Naive thymus-derived CD4-positive, alpha-beta T cell (primary cell): Measurements from ENCODE around the gene KAZN. TPM values are rescaled to one million over a fixed set of nuclear protein-coding genes. Genes with fewer than 3 reads are reported as not detected.

Source experiments
- ATAC-seq: fragments of 150-1000 bp; cut with Tn5 transposase; 2 replicates; pipeline ENCODE4 v1.10.0; 2021; ENCODE audit warnings: mild to moderate bottlenecking, moderate library complexity
- CTCF ChIA-PET: fragments of 350-600 bp; sonication (Branson Sonifier 250); formaldehyde crosslinking; loops from one replicate; lab custom pipeline; 2021; ENCODE audit warnings: antibody characterized with exemption; lab: Charles Lee
- POLR2A ChIA-PET: fragments of 350-600 bp; sonication (Branson Sonifier 250); formaldehyde crosslinking; loops from one replicate; lab custom pipeline; 2021; ENCODE audit warnings: antibody characterized with exemption, inconsistent platforms; lab: Charles Lee
- DNase-seq, 9 donors: peaks; one replicate each; pipeline versions ENCODE4 v3.0.0 to v3.0.0-alpha.2; 2020 to 2022; ENCODE audit warnings: mixed read lengths in 1 of 9
- H3K27ac ChIP-seq: one replicate; pipeline ENCODE4 v1.7.0; 2013; ENCODE audit warnings: mild to moderate bottlenecking, low read depth, low read length, moderate library complexity
- H3K27me3 ChIP-seq, 2 donors: one replicate each; pipeline ENCODE4 v1.7.0; 2013; ENCODE audit warnings: low read length in 2 of 2, mild to moderate bottlenecking in 2 of 2, moderate library complexity in 2 of 2; ENCODE audit not compliant: control insufficient read depth in 2 of 2, insufficient read depth in 2 of 2
- H3K36me3 ChIP-seq, 3 experiments: 1 replicate in 2 of 3; 2 replicates in 1 of 3; pipeline ENCODE4 v1.7.0; 2013; ENCODE audit warnings: low read length in 3 of 3, mild to moderate bottlenecking in 3 of 3, moderate library complexity in 1 of 3; ENCODE audit not compliant: insufficient read depth in 3 of 3, control insufficient read depth in 2 of 3
- H3K4me1 ChIP-seq, 2 donors: one replicate each; pipeline ENCODE4 v1.7.0; 2013; ENCODE audit warnings: low read length in 2 of 2, mild to moderate bottlenecking in 2 of 2, moderate library complexity in 1 of 2; ENCODE audit not compliant: control insufficient read depth in 2 of 2, insufficient read depth in 2 of 2
- H3K4me3 ChIP-seq: 2 replicates; pipeline ENCODE4 v1.7.0; 2013; ENCODE audit warnings: mild to moderate bottlenecking, low read length
- H3K9me3 ChIP-seq, 3 experiments: 1 replicate in 2 of 3; 2 replicates in 1 of 3; pipeline ENCODE4 v1.7.0; 2013; ENCODE audit warnings: low read length in 3 of 3; ENCODE audit not compliant: control insufficient read depth in 2 of 3
- H3K27ac Mint-ChIP-seq, 9 donors: one replicate each; pipeline ENCODE4 v1.8.0; 2020 to 2022; ENCODE audit warnings: mixed read lengths in 9 of 9, mild to moderate bottlenecking in 8 of 9, moderate library complexity in 5 of 9, inconsistent platforms in 2 of 9
- H3K27me3 Mint-ChIP-seq, 5 donors: one replicate each; pipeline ENCODE4 v1.8.0; 2021 to 2022; ENCODE audit warnings: mixed read lengths in 5 of 5, mild to moderate bottlenecking in 1 of 5
- H3K36me3 Mint-ChIP-seq, 5 donors: one replicate each; pipeline ENCODE4 v1.8.0; 2020 to 2022; ENCODE audit warnings: mixed read lengths in 5 of 5, mild to moderate bottlenecking in 3 of 5, inconsistent platforms in 1 of 5
- H3K4me1 Mint-ChIP-seq, 7 donors: one replicate each; pipeline ENCODE4 v1.8.0; 2020 to 2022; ENCODE audit warnings: mixed read lengths in 7 of 7, mild to moderate bottlenecking in 3 of 7, inconsistent platforms in 1 of 7
- H3K4me3 Mint-ChIP-seq, 10 donors: one replicate each; pipeline ENCODE4 v1.8.0; 2020 to 2022; ENCODE audit warnings: mild to moderate bottlenecking in 10 of 10, mixed read lengths in 10 of 10, moderate library complexity in 6 of 10, inconsistent platforms in 2 of 10
- H3K9me3 Mint-ChIP-seq, 11 donors: one replicate each; pipeline ENCODE4 v1.8.0; 2020 to 2022; ENCODE audit warnings: mixed read lengths in 11 of 11, mild to moderate bottlenecking in 4 of 11, inconsistent platforms in 1 of 11, moderate library complexity in 1 of 11
- intact Hi-C, 2 donors: fragments of 100-400 bp; cut with micrococcal nuclease; formaldehyde crosslinking; loops; one replicate each; pipeline ENCODE4 v1.15.1; 2023
- polyA plus RNA-seq, 2 donors: library from polyadenylated mRNA; unstranded; fragments of 300-500 nt; fragmentation: Illumina TruSeq; gene quantifications; one replicate each; pipeline ENCODE4 v1.2.3, GENCODE V29; 2021
- total RNA-seq, 6 experiments: library from RNA in 5 of 6; stranded (reverse) in 5 of 6; gene quantifications; 1 replicate in 5 of 6; 2 replicates in 1 of 6; pipeline ENCODE4 v1.2.3 and lab custom pipeline; 2021 to 2026

Gene KAZN
- total and polyA plus RNA-seq, 7 experiments from 2014 or later = 0.08 to 0.87 (median 0.30) TPM

- intact Hi-C loops = no loop called here
- POLR2A ChIA-PET = no interaction called here
Observed at GRCh38 chr1:15100121-15100879, 501.8 kb downstream of the KAZN start.

DNA sequence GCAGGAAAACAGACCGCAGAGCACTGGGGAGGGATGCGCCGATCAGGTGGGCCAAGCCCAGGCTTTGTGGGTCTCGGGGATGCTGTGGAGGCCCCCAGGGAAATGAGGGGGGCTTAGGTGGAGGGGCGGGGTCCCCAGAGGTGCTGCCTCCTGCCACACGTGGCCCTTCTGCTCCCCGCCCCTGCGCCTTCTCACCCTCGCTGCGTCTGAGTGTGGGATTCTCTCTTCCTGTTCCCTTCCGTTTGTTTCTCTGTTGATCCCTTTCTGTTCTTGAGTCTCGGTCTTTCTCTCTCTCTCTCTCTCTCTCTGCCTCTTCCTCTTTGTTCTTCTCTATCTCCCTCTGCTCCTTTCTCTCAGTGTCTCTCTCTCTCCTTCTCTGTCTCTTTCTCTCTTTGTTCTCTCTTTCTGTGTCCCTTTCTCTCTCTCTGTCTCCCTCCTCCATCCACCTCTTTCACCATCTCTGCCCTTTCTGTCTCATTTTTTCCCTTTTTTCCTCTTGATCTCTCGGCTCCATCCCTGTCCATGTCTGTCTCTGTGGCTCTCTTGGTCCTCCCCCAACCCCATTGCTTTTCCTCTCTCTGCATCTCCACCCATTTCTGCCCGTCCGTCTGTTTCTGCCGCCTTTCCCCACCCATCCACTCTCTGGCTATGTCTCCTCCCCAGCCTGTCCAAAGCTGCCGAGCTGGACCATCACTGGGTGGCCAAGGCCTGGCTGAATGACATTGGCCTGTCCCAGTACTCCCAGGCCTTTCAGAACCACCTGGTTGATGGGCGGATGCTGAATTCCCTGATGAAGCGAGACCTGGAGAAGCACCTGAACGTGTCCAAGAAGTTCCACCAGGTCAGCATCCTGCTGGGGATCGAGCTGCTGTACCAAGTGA, 502.6 kb downstream of the KAZN start:
- CTCF ChIA-PET = no interaction called here
- intact Hi-C loops = no loop called here
- no peaks in the 10 kb centered on the region for H3K9me3 ChIP-seq
- H3K4me3 ChIP-seq = no peak overlapping the region
- peaks cover 11 to 41% (median 31%) of the 10 kb centered on the region in 5 donors for H3K27me3 Mint-ChIP-seq
- peak overlapping the region in 6 of 10 donors; percentile 15 to 61 (median 31) for H3K4me3 Mint-ChIP-seq
- peak overlapping the region in 1 of 9 donors; percentile 4 for H3K27ac Mint-ChIP-seq
- ATAC-seq (no peak), DNase-seq (no peak)
- no peaks in the 10 kb centered on the region for H3K36me3 Mint-ChIP-seq
- peaks cover 0 to 4% of the 10 kb centered on the region in 2 donors for H3K4me1 ChIP-seq
- POLR2A ChIA-PET = no interaction called here
- peaks cover 3 to 16% (median 13%) of the 10 kb centered on the region in 7 donors for H3K4me1 Mint-ChIP-seq
- peaks cover 0 to 3% (median 0%) of the 10 kb centered on the region in 11 donors for H3K9me3 Mint-ChIP-seq
- no peaks in the 10 kb centered on the region for H3K27me3 ChIP-seq
- H3K27ac ChIP-seq = no peak overlapping the region
- no peaks in the 10 kb centered on the region for H3K36me3 ChIP-seq

More at GRCh38 chr1:15100121-15100879, 501.8 kb downstream of the KAZN start:
- H3K4me3 Mint-ChIP-seq = peak overlapping the region in 1 of 10 donors; percentile 61
- peak; percentile 56 for ATAC-seq
- no peak overlapping the region for H3K27ac Mint-ChIP-seq
- peaks cover 0 to 3% (median 0%) of the 10 kb centered on the region in 11 donors for H3K9me3 Mint-ChIP-seq
- CTCF ChIA-PET = interaction anchor here (0.8 kb wide), 1 partner anchor 9 kb away, joined by 3 read pairs; no protein-coding TSS in a partner anchor
- DNase-seq = peak in 7 of 9 donors; percentile 8 to 44 (median 17)
- peaks cover 3 to 16% (median 13%) of the 10 kb centered on the region in 7 donors for H3K4me1 Mint-ChIP-seq
- H3K36me3 Mint-ChIP-seq = no peaks in the 10 kb centered on the region
- Histone ChIP-seq H3K9me3 (no peaks in the 10 kb centered on the region), H3K4me3 (no peak overlapping the region), H3K27ac (no peak overlapping the region), H3K27me3 (no peaks in the 10 kb centered on the region), H3K4me1 (peaks cover 0 to 4% of the 10 kb centered on the region in 2 donors), H3K36me3 (no peaks in the 10 kb centered on the region)
- peaks cover 11 to 41% (median 31%) of the 10 kb centered on the region in 5 donors for H3K27me3 Mint-ChIP-seq

DNA sequence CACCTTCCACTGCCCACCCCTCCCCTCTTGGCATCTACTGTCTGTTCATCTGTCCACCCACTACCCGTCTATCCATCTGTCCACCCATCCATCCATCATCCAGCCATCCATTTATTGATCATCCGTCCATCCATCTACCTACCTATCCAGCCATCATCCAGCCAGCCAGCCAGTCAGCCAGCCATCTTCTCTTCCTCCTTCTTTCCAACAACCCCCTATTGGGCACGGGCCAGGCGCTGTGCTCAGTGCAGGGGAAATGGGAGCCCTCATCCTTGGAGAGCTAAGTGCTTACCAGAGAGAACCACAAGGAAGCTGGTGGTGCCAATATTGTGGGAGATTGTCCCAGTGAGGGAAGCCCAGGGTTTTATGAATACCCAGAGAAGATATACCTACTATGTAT, 503.3 kb downstream of the KAZN start:
- H3K4me3 Mint-ChIP-seq = peak overlapping the region in 1 of 10 donors; percentile 2
- no peak overlapping the region for H3K27ac Mint-ChIP-seq
- ChIA-PET CTCF (no interaction called here), POLR2A (no interaction called here)
- ATAC-seq (no peak), DNase-seq (no peak)
- no peak overlapping the region for H3K4me3 ChIP-seq
- H3K9me3 Mint-ChIP-seq = peaks cover 0 to 3% (median 0%) of the 10 kb centered on the region in 11 donors
- H3K27me3 Mint-ChIP-seq = peaks cover 16 to 41% (median 31%) of the 10 kb centered on the region in 5 donors
- no peaks in the 10 kb centered on the region for H3K9me3 ChIP-seq
- H3K27ac ChIP-seq = no peak overlapping the region
- peaks cover 0 to 4% of the 10 kb centered on the region in 2 donors for H3K4me1 ChIP-seq
- peaks cover 3 to 16% (median 13%) of the 10 kb centered on the region in 7 donors for H3K4me1 Mint-ChIP-seq
- intact Hi-C loops = no loop called here
- H3K36me3 Mint-ChIP-seq = no peaks in the 10 kb centered on the region
- no peaks in the 10 kb centered on the region for H3K36me3 ChIP-seq
- H3K27me3 ChIP-seq = no peaks in the 10 kb centered on the region

DNA sequence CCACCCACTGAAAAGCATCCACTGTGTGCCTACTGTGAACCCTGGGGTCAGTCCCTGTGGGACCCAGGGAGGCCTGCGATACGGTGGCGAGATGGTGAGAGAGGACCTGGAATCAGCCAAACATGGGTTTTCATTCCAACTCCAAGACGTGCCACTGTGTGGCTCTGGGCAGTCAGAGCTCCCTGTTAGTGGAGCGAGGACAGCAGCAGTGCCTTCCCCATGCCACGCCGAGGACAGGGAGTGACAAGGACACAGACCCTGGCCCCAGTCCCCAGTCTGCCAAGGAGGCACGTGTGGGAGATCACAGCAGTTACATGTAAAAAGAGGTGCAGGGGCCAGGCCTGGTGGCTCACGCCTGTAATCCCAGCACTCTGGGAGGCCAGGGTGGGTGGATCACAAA, 504.2 kb downstream of the KAZN start:
- no peaks in the 10 kb centered on the region for H3K36me3 Mint-ChIP-seq
- Histone ChIP-seq H3K4me1 (peaks cover 0 to 4% of the 10 kb centered on the region in 2 donors), H3K4me3 (no peak overlapping the region), H3K9me3 (no peaks in the 10 kb centered on the region), H3K36me3 (no peaks in the 10 kb centered on the region), H3K27ac (no peak overlapping the region), H3K27me3 (no peaks in the 10 kb centered on the region)
- ChIA-PET POLR2A (no interaction called here), CTCF (no interaction called here)
- no peak overlapping the region for H3K27ac Mint-ChIP-seq
- intact Hi-C loops = no loop called here
- H3K4me3 Mint-ChIP-seq = no peak overlapping the region
- peaks cover 0 to 3% (median 0%) of the 10 kb centered on the region in 11 donors for H3K9me3 Mint-ChIP-seq
- H3K4me1 Mint-ChIP-seq = peaks cover 6 to 16% (median 13%) of the 10 kb centered on the region in 7 donors
- peaks cover 21 to 41% (median 31%) of the 10 kb centered on the region in 5 donors for H3K27me3 Mint-ChIP-seq
- DNase-seq (no peak), ATAC-seq (no peak)

GRCh38 chr1:15103211-15103610, 504.7 kb downstream of the KAZN start:
- ATAC-seq (no peak), DNase-seq (no peak)
- H3K4me3 Mint-ChIP-seq = no peak overlapping the region
- H3K27me3 ChIP-seq = no peaks in the 10 kb centered on the region
- no peaks in the 10 kb centered on the region for H3K36me3 Mint-ChIP-seq
- H3K27ac Mint-ChIP-seq = no peak overlapping the region
- no peaks in the 10 kb centered on the region for H3K36me3 ChIP-seq
- peaks cover 6 to 16% (median 13%) of the 10 kb centered on the region in 7 donors for H3K4me1 Mint-ChIP-seq
- peaks cover 23 to 41% (median 31%) of the 10 kb centered on the region in 5 donors for H3K27me3 Mint-ChIP-seq
- H3K27ac ChIP-seq = no peak overlapping the region
- H3K9me3 Mint-ChIP-seq = peaks cover 0 to 3% (median 0%) of the 10 kb centered on the region in 11 donors
- CTCF ChIA-PET = no interaction called here
- H3K4me1 ChIP-seq = peaks cover 0 to 4% of the 10 kb centered on the region in 2 donors
- POLR2A ChIA-PET = no interaction called here
- H3K9me3 ChIP-seq = no peaks in the 10 kb centered on the region
- H3K4me3 ChIP-seq = no peak overlapping the region
- intact Hi-C loops = no loop called here

DNA sequence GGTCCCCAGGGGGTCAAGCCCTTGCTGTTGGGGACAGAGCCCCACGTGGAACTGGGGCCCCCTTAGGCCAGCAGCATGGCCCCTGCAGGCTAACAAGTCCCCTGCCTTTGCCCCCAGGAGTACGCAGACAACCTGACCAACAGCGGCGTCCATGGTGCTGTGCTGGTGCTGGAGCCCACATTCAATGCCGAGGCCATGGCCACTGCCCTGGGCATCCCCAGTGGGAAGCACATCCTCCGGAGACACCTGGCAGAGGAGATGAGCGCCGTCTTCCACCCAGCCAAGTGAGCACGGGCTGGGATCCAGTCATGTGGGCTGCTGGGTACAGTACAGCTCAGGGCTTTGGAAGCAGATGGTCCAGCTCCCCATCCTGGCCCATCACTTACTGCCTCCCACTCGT, 505.4 kb downstream of the KAZN start:
- H3K36me3 ChIP-seq = no peaks in the 10 kb centered on the region
- Mint-ChIP-seq H3K4me3 (no peak overlapping the region), H3K9me3 (peaks cover 0 to 3% (median 0%) of the 10 kb centered on the region in 11 donors), H3K27me3 (peaks cover 23 to 40% (median 31%) of the 10 kb centered on the region in 5 donors), H3K4me1 (peaks cover 6 to 16% (median 13%) of the 10 kb centered on the region in 7 donors), H3K27ac (no peak overlapping the region), H3K36me3 (no peaks in the 10 kb centered on the region)
- no peak overlapping the region for H3K27ac ChIP-seq
- POLR2A ChIA-PET = no interaction called here
- intact Hi-C loops = no loop called here
- H3K4me1 ChIP-seq = peaks cover 0 to 4% of the 10 kb centered on the region in 2 donors
- DNase-seq (no peak), ATAC-seq (no peak)
- H3K27me3 ChIP-seq = no peaks in the 10 kb centered on the region
- H3K4me3 ChIP-seq = no peak overlapping the region
- no peaks in the 10 kb centered on the region for H3K9me3 ChIP-seq
- CTCF ChIA-PET = no interaction called here
